Cardiac muscle cell (in vitro differentiated cells and primary cell): ENCODE results near the gene NNT. TPM values are rescaled to one million over a fixed set of nuclear protein-coding genes. Genes with fewer than 3 reads are reported as not detected.

Experiments used
- DNase-seq, 2 donors: peaks; one replicate each; pipeline versions ENCODE4 v3.0.0 to v3.0.0-alpha.2; 2010 to 2017; ENCODE audit warnings: low read depth in 1 of 2, low spot score in 1 of 2
- H3K27ac ChIP-seq: fragments of 200-600 bp; sonication (generic); 2 replicates; pipeline ENCODE4 v1.5.1; 2016
- H3K27me3 ChIP-seq: fragments of 200-600 bp; sonication (generic); 2 replicates; pipeline ENCODE4 v1.6.0; 2016; ENCODE audit warnings: control low read depth
- H3K36me3 ChIP-seq: fragments of 200-600 bp; sonication (generic); 2 replicates; pipeline ENCODE4 v1.5.1; 2016; ENCODE audit warnings: control low read depth
- H3K4me1 ChIP-seq: fragments of 200-600 bp; sonication (generic); 2 replicates; pipeline ENCODE4 v1.8.1; 2017; ENCODE audit warnings: low read depth, mild to moderate bottlenecking, mixed run types
- H3K4me3 ChIP-seq: fragments of 200-600 bp; sonication (generic); 2 replicates; pipeline ENCODE4 v1.5.1; 2016; ENCODE audit warnings: mild to moderate bottlenecking
- H3K9me3 ChIP-seq: fragments of 200-600 bp; sonication (generic); 2 replicates; pipeline ENCODE4 v1.5.1; 2017; ENCODE audit warnings: low read depth, mild to moderate bottlenecking, control low read depth
- CTCF ChIP-seq: IDR thresholded peaks from 2 replicates; pipeline ENCODE4 v1.5.1; 2012; ENCODE audit warnings: low read depth, mild to moderate bottlenecking, low read length
- polyA plus RNA-seq: library from polyadenylated mRNA; unstranded; fragments of >200 nt; fragmentation: Nextera tagmentation; extraction: Ambion mirVana; gene quantifications from 2 replicates; pipeline ENCODE4 v1.2.1, GENCODE V29; 2016
- total RNA-seq: library from RNA; depleted of rRNA; stranded (reverse); fragments of >200 nt; gene quantifications from 2 replicates; pipeline ENCODE4 v1.2.3, GENCODE V29; 2016

NNT gene
- total and polyA plus RNA-seq, 2 experiments from 2014 or later: 103 to 123 TPM

- DNase-seq: no peak
These were observed 77.3 kb downstream of the NNT start for GRCh38 chr5:43680286-43680685.

DNA sequence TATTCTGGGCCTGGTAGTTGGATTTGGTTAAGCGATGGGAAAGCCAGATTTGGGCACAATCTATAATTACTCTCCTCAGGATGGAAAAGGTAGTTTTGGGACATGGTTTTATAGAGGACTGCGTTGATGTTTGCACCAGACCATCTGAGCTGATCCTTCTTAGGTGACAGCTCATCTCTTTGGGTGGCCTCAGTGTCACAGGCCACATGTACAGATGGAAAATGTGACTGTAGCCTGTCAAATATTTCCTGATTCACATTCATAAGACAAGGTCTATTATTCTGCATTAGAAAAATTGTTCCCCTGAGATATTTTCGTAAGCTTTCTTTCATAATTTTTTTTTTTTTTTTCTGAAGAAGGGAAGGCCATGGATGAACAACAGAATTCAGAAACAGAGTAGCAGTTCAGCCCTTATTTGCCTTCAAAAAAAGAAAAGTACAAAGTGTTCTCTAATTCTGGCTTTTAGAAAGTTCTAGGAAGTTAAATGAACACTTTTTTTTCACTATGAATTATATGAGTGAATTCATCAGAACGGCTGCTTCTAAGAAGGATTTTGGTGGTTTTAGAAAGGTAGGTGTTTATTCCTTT is 81.0 kb downstream of the NNT start:
- DNase-seq: no peak
- H3K4me1 ChIP-seq: no peaks in the 10 kb centered on the region
- H3K9me3 ChIP-seq: no peaks in the 10 kb centered on the region
- no peaks in the 10 kb centered on the region for H3K36me3 ChIP-seq
- no peak for TF ChIP-seq CTCF
- H3K4me3 ChIP-seq: no peak overlapping the region
- H3K27ac ChIP-seq: no peak overlapping the region
- no peaks in the 10 kb centered on the region for H3K27me3 ChIP-seq

More at GRCh38 chr5:43680286-43680685, 77.3 kb downstream of the NNT start:
- Histone ChIP-seq H3K36me3 (peaks cover 22% of the 10 kb centered on the region), H3K9me3 (no peaks in the 10 kb centered on the region), H3K27ac (no peak overlapping the region), H3K27me3 (no peaks in the 10 kb centered on the region), H3K4me3 (no peak overlapping the region), H3K4me1 (no peaks in the 10 kb centered on the region)
- no peak for TF ChIP-seq CTCF

DNA sequence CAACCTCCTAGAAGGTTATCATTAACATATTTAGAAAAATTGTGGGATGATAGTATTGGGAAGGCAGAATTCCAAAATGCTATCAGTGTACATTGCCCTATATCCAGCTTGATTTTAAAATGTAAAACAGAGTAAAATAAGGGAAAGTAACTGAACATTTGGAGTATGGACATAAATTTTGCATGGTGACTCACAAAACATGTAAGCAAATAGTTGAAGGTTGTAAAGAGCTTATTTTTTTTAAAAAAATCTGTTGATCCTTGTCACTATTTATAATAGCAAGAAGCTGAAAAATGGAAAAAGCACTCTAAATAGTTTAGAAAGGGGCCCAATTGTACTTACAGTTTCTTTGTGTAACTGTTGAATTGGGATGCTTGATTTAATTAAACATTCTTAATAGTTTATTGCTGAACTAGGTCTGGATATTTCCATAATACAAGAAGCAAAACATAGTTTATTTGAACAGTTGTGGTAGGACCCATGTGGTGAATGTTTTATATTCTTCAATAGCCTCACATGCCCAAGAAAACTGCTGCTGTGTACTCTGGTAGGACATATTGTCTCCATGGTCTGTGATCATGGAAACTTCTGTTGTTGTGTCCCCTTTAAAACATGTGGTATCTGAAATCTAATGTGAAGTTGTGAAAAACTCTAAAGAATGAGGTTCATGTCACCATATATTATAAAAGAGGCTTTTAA is 82.4 kb downstream of the NNT start:
- Histone ChIP-seq H3K4me1 (no peaks in the 10 kb centered on the region), H3K9me3 (no peaks in the 10 kb centered on the region), H3K27me3 (no peaks in the 10 kb centered on the region), H3K36me3 (no peaks in the 10 kb centered on the region), H3K27ac (no peak overlapping the region), H3K4me3 (no peak overlapping the region)
- no peak for TF ChIP-seq CTCF
- no peak for DNase-seq

GRCh38 chr5:43687275-43687674 is 84.3 kb downstream of the NNT start:
- no peaks in the 10 kb centered on the region for H3K9me3 ChIP-seq
- TF ChIP-seq CTCF: no peak

GRCh38 chr5:43691275-43691674 is 88.3 kb downstream of the NNT start:
- H3K36me3 ChIP-seq: no peaks in the 10 kb centered on the region
- H3K27ac ChIP-seq: no peak overlapping the region
- no peak for TF ChIP-seq CTCF
- H3K9me3 ChIP-seq: no peaks in the 10 kb centered on the region
- DNase-seq: no peak
- no peaks in the 10 kb centered on the region for H3K4me1 ChIP-seq
- H3K27me3 ChIP-seq: no peaks in the 10 kb centered on the region
- H3K4me3 ChIP-seq: no peak overlapping the region

More at GRCh38 chr5:43687275-43687674, 84.3 kb downstream of the NNT start:
- Histone ChIP-seq H3K36me3 (no peaks in the 10 kb centered on the region), H3K27me3 (no peaks in the 10 kb centered on the region), H3K4me3 (no peak overlapping the region), H3K27ac (no peak overlapping the region), H3K4me1 (no peaks in the 10 kb centered on the region)
- DNase-seq: no peak
